SK-N-SH (cell line): ENCODE measurements around the gene RFT1.

Experiments used
- CHD2 ChIP-seq: fragments of 150-350 bp; IDR thresholded peaks from 2 replicates; pipeline ENCODE4 v1.6.1; 2018; ENCODE audit warnings: low read length; ENCODE audit not compliant: partially characterized antibody
- EP300 ChIP-seq, 2 experiments: IDR thresholded peaks; 2 replicates each; pipeline versions ENCODE4 v1.4.0 to v1.6.1; 2012; ENCODE audit warnings: borderline replicate concordance in 1 of 2, low read depth in 1 of 2, low read length in 1 of 2
- FOXM1 ChIP-seq: IDR thresholded peaks from 2 replicates; pipeline ENCODE4 v1.4.0; 2012; ENCODE audit warnings: low read depth, mild to moderate bottlenecking
- POLR2AphosphoS5 ChIP-seq: IDR thresholded peaks from 2 replicates; pipeline ENCODE4 v1.6.1; 2012; ENCODE audit warnings: low read depth, low read length
- RAD21 ChIP-seq: IDR thresholded peaks from 2 replicates; pipeline ENCODE4 v1.6.1; 2012; ENCODE audit warnings: mild to moderate bottlenecking, low read length
- SMC3 ChIP-seq: IDR thresholded peaks from 2 replicates; pipeline ENCODE4 v1.6.1; 2012; ENCODE audit warnings: low read depth, low read length, improper control_type of control experiment
- TAF1 ChIP-seq: IDR thresholded peaks from 2 replicates; pipeline ENCODE4 v1.6.1; 2012; ENCODE audit warnings: low read depth, mild to moderate bottlenecking, low read length, moderate library complexity, borderline replicate concordance
- TF ChIP-seq, protein P1 (sequence below): fragments of 200-600 bp; sonication (generic); IDR thresholded peaks from 2 replicates; pipeline ENCODE4 v1.6.1; 2017; ENCODE audit warnings: antibody characterized with exemption, mild to moderate bottlenecking, moderate library complexity
- TF ChIP-seq, protein P2 (sequence below): IDR thresholded peaks from 2 replicates; pipeline ENCODE4 v1.6.1; 2012; ENCODE audit warnings: mild to moderate bottlenecking, low read depth, low read length, moderate library complexity

DNA sequence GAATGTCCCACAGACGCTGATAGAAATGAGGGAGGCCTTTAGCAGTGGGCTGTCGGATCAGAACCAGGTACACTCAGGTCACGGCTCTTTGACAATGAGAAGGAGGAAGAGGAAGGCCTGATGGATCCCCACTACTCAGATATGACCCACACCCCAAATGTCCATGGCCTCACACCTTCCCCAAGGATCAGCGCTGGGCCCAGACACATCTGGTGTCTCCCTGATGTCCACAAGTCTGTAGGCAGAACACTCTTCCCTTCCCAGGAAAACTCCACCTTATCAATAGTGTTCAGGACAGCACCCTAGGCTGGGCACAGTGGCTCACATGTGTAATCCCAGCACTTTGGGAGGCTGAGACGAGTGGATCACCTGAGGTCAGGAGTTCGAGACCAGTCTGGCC lies 51.1 kb downstream of the RFT1 start:
- TF ChIP-seq, protein P1, sequence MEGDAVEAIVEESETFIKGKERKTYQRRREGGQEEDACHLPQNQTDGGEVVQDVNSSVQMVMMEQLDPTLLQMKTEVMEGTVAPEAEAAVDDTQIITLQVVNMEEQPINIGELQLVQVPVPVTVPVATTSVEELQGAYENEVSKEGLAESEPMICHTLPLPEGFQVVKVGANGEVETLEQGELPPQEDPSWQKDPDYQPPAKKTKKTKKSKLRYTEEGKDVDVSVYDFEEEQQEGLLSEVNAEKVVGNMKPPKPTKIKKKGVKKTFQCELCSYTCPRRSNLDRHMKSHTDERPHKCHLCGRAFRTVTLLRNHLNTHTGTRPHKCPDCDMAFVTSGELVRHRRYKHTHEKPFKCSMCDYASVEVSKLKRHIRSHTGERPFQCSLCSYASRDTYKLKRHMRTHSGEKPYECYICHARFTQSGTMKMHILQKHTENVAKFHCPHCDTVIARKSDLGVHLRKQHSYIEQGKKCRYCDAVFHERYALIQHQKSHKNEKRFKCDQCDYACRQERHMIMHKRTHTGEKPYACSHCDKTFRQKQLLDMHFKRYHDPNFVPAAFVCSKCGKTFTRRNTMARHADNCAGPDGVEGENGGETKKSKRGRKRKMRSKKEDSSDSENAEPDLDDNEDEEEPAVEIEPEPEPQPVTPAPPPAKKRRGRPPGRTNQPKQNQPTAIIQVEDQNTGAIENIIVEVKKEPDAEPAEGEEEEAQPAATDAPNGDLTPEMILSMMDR: no peak
- TF ChIP-seq POLR2AphosphoS5 (no peak), TAF1 (no peak), RAD21 (no peak), FOXM1 (no peak), EP300 (IDR thresholded peaks at IDR 0.05; ENCODE audit: borderline replicate concordance in 1 of 2, low read depth in 1 of 2, low read length in 1 of 2) (no peak), SMC3 (no peak), CHD2 (no peak)
- TF ChIP-seq, protein P2, sequence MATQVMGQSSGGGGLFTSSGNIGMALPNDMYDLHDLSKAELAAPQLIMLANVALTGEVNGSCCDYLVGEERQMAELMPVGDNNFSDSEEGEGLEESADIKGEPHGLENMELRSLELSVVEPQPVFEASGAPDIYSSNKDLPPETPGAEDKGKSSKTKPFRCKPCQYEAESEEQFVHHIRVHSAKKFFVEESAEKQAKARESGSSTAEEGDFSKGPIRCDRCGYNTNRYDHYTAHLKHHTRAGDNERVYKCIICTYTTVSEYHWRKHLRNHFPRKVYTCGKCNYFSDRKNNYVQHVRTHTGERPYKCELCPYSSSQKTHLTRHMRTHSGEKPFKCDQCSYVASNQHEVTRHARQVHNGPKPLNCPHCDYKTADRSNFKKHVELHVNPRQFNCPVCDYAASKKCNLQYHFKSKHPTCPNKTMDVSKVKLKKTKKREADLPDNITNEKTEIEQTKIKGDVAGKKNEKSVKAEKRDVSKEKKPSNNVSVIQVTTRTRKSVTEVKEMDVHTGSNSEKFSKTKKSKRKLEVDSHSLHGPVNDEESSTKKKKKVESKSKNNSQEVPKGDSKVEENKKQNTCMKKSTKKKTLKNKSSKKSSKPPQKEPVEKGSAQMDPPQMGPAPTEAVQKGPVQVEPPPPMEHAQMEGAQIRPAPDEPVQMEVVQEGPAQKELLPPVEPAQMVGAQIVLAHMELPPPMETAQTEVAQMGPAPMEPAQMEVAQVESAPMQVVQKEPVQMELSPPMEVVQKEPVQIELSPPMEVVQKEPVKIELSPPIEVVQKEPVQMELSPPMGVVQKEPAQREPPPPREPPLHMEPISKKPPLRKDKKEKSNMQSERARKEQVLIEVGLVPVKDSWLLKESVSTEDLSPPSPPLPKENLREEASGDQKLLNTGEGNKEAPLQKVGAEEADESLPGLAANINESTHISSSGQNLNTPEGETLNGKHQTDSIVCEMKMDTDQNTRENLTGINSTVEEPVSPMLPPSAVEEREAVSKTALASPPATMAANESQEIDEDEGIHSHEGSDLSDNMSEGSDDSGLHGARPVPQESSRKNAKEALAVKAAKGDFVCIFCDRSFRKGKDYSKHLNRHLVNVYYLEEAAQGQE: no peak
